Lower leg skin (tissue), 4 donors: ENCODE results near the gene PRKCE. TPM values are rescaled to one million over a fixed set of nuclear protein-coding genes. Genes with fewer than 3 reads are reported as not detected.

Source experiments
- DNase-seq, 2 donors: peaks; one replicate each; pipeline ENCODE4 v3.0.0-alpha.2; 2019; ENCODE audit warnings: low spot score in 2 of 2
- H3K4me3 ChIP-seq: fragments of 200-600 bp; sonication (generic); 2 replicates; pipeline ENCODE4 v1.5.1; 2017; ENCODE audit warnings: mild to moderate bottlenecking, low read depth; ENCODE audit not compliant: poor library complexity, severe bottlenecking
- CTCF ChIP-seq, 3 donors: fragments of 450-650 bp; IDR thresholded peaks; one replicate each; pipeline ENCODE4 v1.5.1; 2016; ENCODE audit warnings: antibody characterized with exemption in 3 of 3, mild to moderate bottlenecking in 3 of 3, moderate library complexity in 2 of 3
- POLR2A ChIP-seq, 2 donors: fragments of 450-650 bp; IDR thresholded peaks; one replicate each; pipeline ENCODE4 v1.6.1; 2016 to 2017; ENCODE audit warnings: antibody characterized with exemption in 2 of 2, mild to moderate bottlenecking in 1 of 2, moderate library complexity in 1 of 2
- WGBS, 2 donors: methylation state at CpG; one replicate each; pipeline ENCODE4 v1.1.5; 2018; 5-methylcytosine and 5-hydroxymethylcytosine counted together
- intact Hi-C: fragments of 100-400 bp; cut with DNase I; formaldehyde crosslinking; loops from one replicate; pipeline ENCODE4 v1.15.0; 2023; ENCODE audit warnings: low total_unique reads
- total RNA-seq, 4 donors: library from RNA; depleted of rRNA; stranded (reverse); fragments of >200 nt; gene quantifications; one replicate each; pipeline ENCODE4 v1.1.0, GENCODE V29; 2016

Gene PRKCE
- total RNA-seq, 4 donors from 2014 or later: 3.5 to 10.3 (median 6.1) TPM

GRCh38 chr2:46101557-46102220 lies 450.2 kb downstream of the PRKCE start:
- intact Hi-C loops: no loop called here
- 88 to 94% methylated on average over 9 of the region's 9 CpGs for whole genome bisulfite sequencing, 2 donors
- no peak for DNase-seq
- H3K4me3 ChIP-seq: no peak overlapping the region
- TF ChIP-seq CTCF (IDR thresholded peaks at IDR 0.05) (no peak), POLR2A (IDR thresholded peaks at IDR 0.05) (no peak)

GRCh38 chr2:46106690-46107089 lies 455.2 kb downstream of the PRKCE start:
- 0 to 100% methylated on average over 2 of the region's 2 CpGs for WGBS, 2 donors
- DNase-seq: no peak
- intact Hi-C loops: no loop called here
- no peak overlapping the region for H3K4me3 ChIP-seq
- TF ChIP-seq CTCF (IDR thresholded peaks at IDR 0.05) (no peak), POLR2A (IDR thresholded peaks at IDR 0.05) (no peak)

- TF ChIP-seq CTCF (IDR thresholded peaks at IDR 0.05) (no peak), POLR2A (IDR thresholded peaks at IDR 0.05) (no peak)
- intact Hi-C loops: no loop called here
- DNase-seq: no peak
- 94 to 97% methylated on average over 2 of the region's 2 CpGs for WGBS, 2 donors
- no peak overlapping the region for H3K4me3 ChIP-seq
These were observed 463.5 kb downstream of the PRKCE start for GRCh38 chr2:46114996-46115395.

- 69 to 82% methylated on average over 2 of the region's 2 CpGs for WGBS, 2 donors
- TF ChIP-seq POLR2A (IDR thresholded peaks at IDR 0.05): no peak
- TF ChIP-seq CTCF (IDR thresholded peaks at IDR 0.05): no peak
- intact Hi-C loops: no loop called here
- DNase-seq: no peak
- no peak overlapping the region for H3K4me3 ChIP-seq
These were observed 464.7 kb downstream of the PRKCE start for GRCh38 chr2:46116150-46116549.

- H3K4me3 ChIP-seq: no peak overlapping the region
- WGBS, 2 donors: 63 to 81% methylated on average over 5 of the region's 5 CpGs
- no peak for DNase-seq
- TF ChIP-seq CTCF (IDR thresholded peaks at IDR 0.05) (no peak), POLR2A (IDR thresholded peaks at IDR 0.05) (no peak)
- intact Hi-C loops: no loop called here
These were observed 465.1 kb downstream of the PRKCE start for GRCh38 chr2:46116553-46116991.

GRCh38 chr2:46117379-46117778 lies 465.9 kb downstream of the PRKCE start:
- no peak for TF ChIP-seq CTCF (IDR thresholded peaks at IDR 0.05)
- no peak for TF ChIP-seq POLR2A (IDR thresholded peaks at IDR 0.05)
- intact Hi-C loops: no loop called here
- H3K4me3 ChIP-seq: no peak overlapping the region
- DNase-seq: no peak
- WGBS, 2 donors: 54 to 56% methylated on average over 2 of the region's 2 CpGs
